A549 (cell line): ENCODE results near the gene EPS8L3. TPM values are rescaled to one million over a fixed set of nuclear protein-coding genes. Genes with fewer than 3 reads are reported as not detected.

Experiments
- ATAC-seq, 2 experiments: fragments of 200-7000 bp in 1 of 2; fragments of >200 bp in 1 of 2; cut with Nextera tagmentation in 1 of 2; cut with Tn5 transposase in 1 of 2; 3 replicates each; pipeline versions ENCODE4 v1.8.0 to v1.9.1; 2018 to 2020; ENCODE audit warnings: mild to moderate bottlenecking in 1 of 2, moderate library complexity in 1 of 2
- CTCF ChIA-PET: fragments of 300-600 bp; sonication (Branson Sonifier 250); formaldehyde crosslinking; extraction: SDS; loops from one replicate; lab custom pipeline; 2021; ENCODE audit warnings: antibody characterized with exemption, inconsistent platforms; lab: Yijun Ruan, JAX
- POLR2A ChIA-PET: fragments of 350-600 bp; formaldehyde crosslinking; extraction: SDS; loops from one replicate; lab custom pipeline; 2021; ENCODE audit warnings: antibody characterized with exemption, inconsistent platforms; lab: Yijun Ruan, JAX
- DNase-seq, 2 experiments: peaks; one replicate each; pipeline versions ENCODE4 v3.0.0 to v3.0.0-alpha.2; 2011 to 2016; ENCODE audit warnings: low read depth in 1 of 2, low spot score in 1 of 2
- FAIRE-seq: peaks from 2 replicates; lab custom pipeline; 2011; peaks lifted over from hg19 to GRCh38; lab: Jason Lieb, UNC
- H3K27ac ChIP-seq, 2 experiments: fragments of >200 bp; sonication (Bioruptor Twin); formaldehyde crosslinking; 3 replicates each; pipeline ENCODE4 v1.5.1; 2016 to 2017
- H3K4me1 ChIP-seq: fragments of >200 bp; sonication (Bioruptor Twin); formaldehyde crosslinking; 3 replicates; pipeline ENCODE4 v1.6.1; 2016
- H3K4me2 ChIP-seq: fragments of >200 bp; sonication (Bioruptor Twin); formaldehyde crosslinking; 3 replicates; pipeline ENCODE4 v1.6.1; 2016
- H3K4me3 ChIP-seq: fragments of >200 bp; sonication (Bioruptor Twin); formaldehyde crosslinking; 3 replicates; pipeline ENCODE4 v1.5.1; 2016
- H3K9me3 ChIP-seq: fragments of >200 bp; sonication (Bioruptor Twin); formaldehyde crosslinking; 3 replicates; pipeline ENCODE4 v1.6.1; 2016
- ATOH8 ChIP-seq: fragments of 250-450 bp; sonication (Bioruptor Pico); IDR thresholded peaks from 2 replicates; pipeline ENCODE4 v1.5.0; 2020; ENCODE audit warnings: low read depth, mild to moderate bottlenecking, moderate library complexity
- BCL3 ChIP-seq: fragments of >200 bp; sonication (Bioruptor Twin); formaldehyde crosslinking; IDR thresholded peaks from 3 replicates; pipeline ENCODE4 v1.6.1; 2016
- CEBPB ChIP-seq, 2 experiments: fragments of >200 bp in 1 of 2; sonication (Bioruptor Twin) in 1 of 2; formaldehyde crosslinking in 1 of 2; IDR thresholded peaks; 2 replicates each; pipeline ENCODE4 v1.6.1; 2012 to 2016
- CHD2 ChIP-seq: fragments of 150-350 bp; IDR thresholded peaks from 2 replicates; pipeline ENCODE4 v1.6.1; 2014; ENCODE audit warnings: low read length; ENCODE audit not compliant: partially characterized antibody
- ELK1 ChIP-seq: fragments of 150-350 bp; IDR thresholded peaks from 2 replicates; pipeline ENCODE4 v1.6.1; 2014; ENCODE audit warnings: low read depth, mild to moderate bottlenecking, low read length
- FOSL2 ChIP-seq, 2 experiments: fragments of 450-650 bp in 1 of 2; fragments of >200 bp in 1 of 2; sonication (Bioruptor Twin) in 1 of 2; formaldehyde crosslinking; IDR thresholded peaks; 2 replicates each; pipeline versions ENCODE4 v1.5.0 to v1.6.1; 2016 to 2020; ENCODE audit warnings: mild to moderate bottlenecking in 1 of 2, moderate library complexity in 1 of 2
- FOXS1 ChIP-seq: fragments of 250-450 bp; sonication (Bioruptor Pico); IDR thresholded peaks from 2 replicates; pipeline ENCODE4 v1.5.0; 2020; ENCODE audit warnings: mild to moderate bottlenecking, moderate library complexity
- JUNB ChIP-seq: fragments of >200 bp; sonication (Bioruptor Twin); formaldehyde crosslinking; IDR thresholded peaks from 2 replicates; pipeline ENCODE4 v1.6.1; 2016
- KDM5A ChIP-seq: fragments of 200-600 bp; sonication (generic); IDR thresholded peaks from 2 replicates; pipeline ENCODE4 v1.6.1; 2016; ENCODE audit warnings: antibody characterized with exemption, mild to moderate bottlenecking
- MAZ ChIP-seq: fragments of 150-350 bp; IDR thresholded peaks from 2 replicates; pipeline ENCODE4 v1.6.1; 2014; ENCODE audit warnings: antibody characterized with exemption, low read depth, low read length, borderline replicate concordance
- NFE2L2 ChIP-seq: fragments of 150-350 bp; conservative IDR thresholded peaks from 2 replicates; pipeline ENCODE4 v1.6.1; 2014; ENCODE audit warnings: low read length
- POLR2A ChIP-seq: IDR thresholded peaks from 2 replicates; pipeline ENCODE4 v1.6.1; 2012; ENCODE audit warnings: mild to moderate bottlenecking, low read length
- REST ChIP-seq: fragments of 200-600 bp; sonication (generic); IDR thresholded peaks from 2 replicates; pipeline ENCODE4 v1.6.1; 2016; ENCODE audit warnings: antibody characterized with exemption, mild to moderate bottlenecking, moderate library complexity
- RNF2 ChIP-seq: fragments of 200-600 bp; sonication (generic); IDR thresholded peaks from 2 replicates; pipeline ENCODE4 v1.6.1; 2016; ENCODE audit warnings: low read depth, mild to moderate bottlenecking, antibody characterized with exemption, moderate library complexity, borderline replicate concordance
- ZNF302 ChIP-seq: fragments of 250-450 bp; sonication (Bioruptor Pico); IDR thresholded peaks from 2 replicates; pipeline ENCODE4 v1.9.0; 2021; ENCODE audit warnings: inconsistent platforms, mild to moderate bottlenecking, moderate library complexity
- WGBS: methylation state at CpG from one replicate; pipeline ENCODE4 v1.1.6; 2017; ENCODE audit errors: missing lambda C conversion rate; 5-methylcytosine and 5-hydroxymethylcytosine counted together
- polyA minus RNA-seq: library from RNA; depleted of rRNA, polyadenylated mRNA; stranded (reverse); fragments of >200 nt; gene quantifications from 2 replicates; pipeline ENCODE4 v1.2.3, GENCODE V29; 2011; rRNA and poly(A)+ RNA removed
- polyA plus RNA-seq, 4 experiments: library from polyadenylated mRNA; depleted of rRNA in 3 of 4; stranded (reverse); fragments of >200 nt; fragmentation: RNase III in 1 of 4; extraction: RNeasy Plus Mini Kit Qiagen cat#74134 plus additional on column Dnase treatment in 1 of 4; gene quantifications; 2 replicates in 3 of 4; 3 replicates in 1 of 4; pipeline ENCODE4 v1.2.3, GENCODE V29; 2011 to 2017
- TF ChIP-seq, protein P1 (sequence below): fragments of >200 bp; sonication (Bioruptor Twin); formaldehyde crosslinking; IDR thresholded peaks from 3 replicates; pipeline ENCODE4 v1.5.1; 2016

The EPS8L3 gene
- 5.1 and 7.4 TPM in 2 replicates for polyA plus RNA-seq (2011; rRNA removed)
- 1.3 and 1.5 TPM in 2 replicates for polyA plus RNA-seq (2012; cell fraction: cytosol; rRNA removed)
- polyA plus RNA-seq (2012; cell fraction: nucleus; rRNA removed), result 8.6 and 9.1 TPM in 2 replicates
- polyA plus RNA-seq (2017; fragmentation: RNase III; extraction: RNeasy Plus Mini Kit Qiagen cat#74134 plus additional on column Dnase treatment), result 1.4 to 3.3 TPM (median 2.4 TPM) in 3 replicates
- 7.1 and 7.4 TPM in 2 replicates for polyA minus RNA-seq

DNA sequence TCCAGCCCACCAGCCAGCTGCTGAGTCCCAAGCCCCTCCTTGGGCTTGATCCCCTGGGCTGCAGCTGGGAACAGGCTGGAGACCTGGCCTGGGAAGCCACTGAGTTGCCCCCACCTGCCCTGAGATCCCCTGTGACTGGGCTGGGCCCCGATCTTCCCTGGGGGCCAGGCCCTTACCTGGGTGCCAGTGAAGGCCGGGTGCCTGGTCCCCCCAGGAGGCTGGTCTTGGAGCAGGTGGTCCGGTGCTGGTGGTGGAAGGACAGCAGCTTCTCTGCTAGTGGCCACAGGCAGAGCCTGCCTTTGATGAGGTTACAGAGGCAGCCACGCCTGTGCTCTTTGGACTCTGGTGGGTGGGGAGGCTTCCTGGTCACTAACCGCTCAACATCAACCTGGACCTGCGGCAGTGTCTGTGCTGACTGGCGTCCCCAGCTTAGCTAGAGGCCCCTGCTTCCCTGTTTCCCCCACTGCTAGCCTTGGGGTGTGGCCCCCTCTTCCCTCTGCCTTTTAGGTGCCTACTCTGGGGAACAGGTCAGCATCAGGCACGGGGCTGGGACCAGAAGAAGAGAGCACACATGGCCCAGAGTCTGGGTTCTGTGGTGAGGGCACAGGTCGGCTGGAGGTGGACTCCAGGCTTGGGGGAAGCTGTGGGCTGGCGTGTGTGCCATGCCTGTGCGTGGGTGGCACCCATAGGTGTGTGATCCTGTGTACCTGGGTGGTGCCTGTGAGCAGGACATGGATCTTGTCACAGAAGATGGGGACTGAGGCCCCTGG is at the start of gene EPS8L3:
Gene EPS8L3 (minus strand): TSS at position 278 of the 770 bp plus-strand sequence. CDS start 2,174 bp downstream, outside the sequence.
- TF ChIP-seq POLR2A (no peak), RNF2 (no peak), BCL3 (no peak), ELK1 (no peak), NFE2L2 (no peak), JUNB (no peak), KDM5A (no peak), REST (no peak), CEBPB (IDR thresholded peaks at IDR 0.05) (no peak), MAZ (no peak), ZNF302 (CRISPR knock-in tag) (no peak), FOXS1 (CRISPR knock-in tag) (no peak), FOSL2 (IDR thresholded peaks at IDR 0.05) (no peak), FOSL2 (CRISPR knock-in tag; IDR thresholded peaks at IDR 0.05) (no peak), ATOH8 (CRISPR knock-in tag) (no peak), CHD2 (no peak)
- TF ChIP-seq, protein P1, sequence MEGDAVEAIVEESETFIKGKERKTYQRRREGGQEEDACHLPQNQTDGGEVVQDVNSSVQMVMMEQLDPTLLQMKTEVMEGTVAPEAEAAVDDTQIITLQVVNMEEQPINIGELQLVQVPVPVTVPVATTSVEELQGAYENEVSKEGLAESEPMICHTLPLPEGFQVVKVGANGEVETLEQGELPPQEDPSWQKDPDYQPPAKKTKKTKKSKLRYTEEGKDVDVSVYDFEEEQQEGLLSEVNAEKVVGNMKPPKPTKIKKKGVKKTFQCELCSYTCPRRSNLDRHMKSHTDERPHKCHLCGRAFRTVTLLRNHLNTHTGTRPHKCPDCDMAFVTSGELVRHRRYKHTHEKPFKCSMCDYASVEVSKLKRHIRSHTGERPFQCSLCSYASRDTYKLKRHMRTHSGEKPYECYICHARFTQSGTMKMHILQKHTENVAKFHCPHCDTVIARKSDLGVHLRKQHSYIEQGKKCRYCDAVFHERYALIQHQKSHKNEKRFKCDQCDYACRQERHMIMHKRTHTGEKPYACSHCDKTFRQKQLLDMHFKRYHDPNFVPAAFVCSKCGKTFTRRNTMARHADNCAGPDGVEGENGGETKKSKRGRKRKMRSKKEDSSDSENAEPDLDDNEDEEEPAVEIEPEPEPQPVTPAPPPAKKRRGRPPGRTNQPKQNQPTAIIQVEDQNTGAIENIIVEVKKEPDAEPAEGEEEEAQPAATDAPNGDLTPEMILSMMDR, result no peak
- Histone ChIP-seq H3K4me2 (peak within 1 kb of the TSS; percentile 73), H3K9me3 (no peaks in the 10 kb centered on the region), H3K4me1 (peaks cover 18% of the 10 kb centered on the region), H3K4me3 (peak within 1 kb of the TSS; percentile 23; the same call in 1 of the 3 replicates), H3K27ac (peak within 1 kb of the TSS; percentile 70 to 79)
- DNase-seq, result peak in 1 of 2 experiments; percentile 49
- ATAC-seq, result peak in 1 of 2 experiments; percentile 66; a peak in 3 of 6 replicates
- CTCF ChIA-PET, result interaction anchor here (0.9 to 4.6 kb wide), 7 partner anchors 8 to 231 kb away, joined by 3 to 42 read pairs (median 6); no protein-coding TSS in a partner anchor
- POLR2A ChIA-PET, result no interaction called here
- FAIRE-seq, result no peak
- 40% methylated on average over 2 of the region's 11 CpGs for WGBS
